Measurements from ENCODE around the gene PTGR2.

DNA sequence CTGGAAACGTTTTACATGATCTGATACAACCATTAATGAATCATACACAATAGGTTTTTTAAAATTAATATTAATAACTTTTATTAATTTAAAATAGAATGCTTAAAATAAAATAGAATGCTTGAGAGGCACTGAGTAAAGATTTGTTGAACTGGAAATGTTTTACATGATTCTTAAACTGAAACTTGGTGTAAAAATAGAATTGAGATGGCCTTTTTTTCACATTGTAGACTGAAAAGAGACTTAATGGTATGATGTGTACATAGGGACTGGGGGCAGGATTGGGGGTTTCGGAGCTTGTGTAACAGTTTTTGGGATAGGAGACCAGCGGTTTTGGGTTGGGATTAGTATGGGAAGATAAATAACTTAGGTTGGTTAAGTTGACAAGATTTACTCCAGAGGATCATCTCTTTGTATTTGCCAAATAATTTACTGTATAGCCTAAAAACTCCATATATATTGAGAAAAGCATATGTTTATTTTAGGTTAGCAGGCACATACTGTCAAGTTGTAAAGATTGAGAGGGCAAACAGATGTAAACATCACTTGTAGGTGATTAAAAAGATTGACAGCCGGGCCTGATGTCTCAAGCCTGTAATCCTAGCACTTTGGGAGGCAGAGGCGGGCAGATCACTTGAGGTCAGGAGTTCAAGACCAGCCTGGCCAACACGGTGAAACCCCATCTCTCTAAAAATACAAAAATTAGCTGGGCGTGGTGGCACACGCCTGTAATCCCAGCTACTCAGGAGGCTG lies 33.0 kb downstream of the PTGR2 start:
- TF ChIP-seq, protein P1, sequence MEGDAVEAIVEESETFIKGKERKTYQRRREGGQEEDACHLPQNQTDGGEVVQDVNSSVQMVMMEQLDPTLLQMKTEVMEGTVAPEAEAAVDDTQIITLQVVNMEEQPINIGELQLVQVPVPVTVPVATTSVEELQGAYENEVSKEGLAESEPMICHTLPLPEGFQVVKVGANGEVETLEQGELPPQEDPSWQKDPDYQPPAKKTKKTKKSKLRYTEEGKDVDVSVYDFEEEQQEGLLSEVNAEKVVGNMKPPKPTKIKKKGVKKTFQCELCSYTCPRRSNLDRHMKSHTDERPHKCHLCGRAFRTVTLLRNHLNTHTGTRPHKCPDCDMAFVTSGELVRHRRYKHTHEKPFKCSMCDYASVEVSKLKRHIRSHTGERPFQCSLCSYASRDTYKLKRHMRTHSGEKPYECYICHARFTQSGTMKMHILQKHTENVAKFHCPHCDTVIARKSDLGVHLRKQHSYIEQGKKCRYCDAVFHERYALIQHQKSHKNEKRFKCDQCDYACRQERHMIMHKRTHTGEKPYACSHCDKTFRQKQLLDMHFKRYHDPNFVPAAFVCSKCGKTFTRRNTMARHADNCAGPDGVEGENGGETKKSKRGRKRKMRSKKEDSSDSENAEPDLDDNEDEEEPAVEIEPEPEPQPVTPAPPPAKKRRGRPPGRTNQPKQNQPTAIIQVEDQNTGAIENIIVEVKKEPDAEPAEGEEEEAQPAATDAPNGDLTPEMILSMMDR (IDR thresholded peaks at IDR 0.05; ENCODE audit: poor library complexity) = no peak
- TF ChIP-seq EZH2phosphoT487 (IDR thresholded peaks at IDR 0.05; ENCODE audit: low read depth, severe bottlenecking, unreplicated experiment) = no peak
- no peak for TF ChIP-seq EZH2 (IDR thresholded peaks at IDR 0.05; ENCODE audit: borderline replicate concordance)

Measured in hepatocyte (in vitro differentiated cells).